ENCODE results near the gene SCRN1. TPM values are rescaled to one million over a fixed set of nuclear protein-coding genes. Genes with fewer than 3 reads are reported as not detected.

The SCRN1 gene
- total and polyA plus RNA-seq, 2 of the 13 experiments (the other 11 are each of a cell fraction or from before 2014, with no cell fraction given) = 43.2 to 49.8 TPM

DNA sequence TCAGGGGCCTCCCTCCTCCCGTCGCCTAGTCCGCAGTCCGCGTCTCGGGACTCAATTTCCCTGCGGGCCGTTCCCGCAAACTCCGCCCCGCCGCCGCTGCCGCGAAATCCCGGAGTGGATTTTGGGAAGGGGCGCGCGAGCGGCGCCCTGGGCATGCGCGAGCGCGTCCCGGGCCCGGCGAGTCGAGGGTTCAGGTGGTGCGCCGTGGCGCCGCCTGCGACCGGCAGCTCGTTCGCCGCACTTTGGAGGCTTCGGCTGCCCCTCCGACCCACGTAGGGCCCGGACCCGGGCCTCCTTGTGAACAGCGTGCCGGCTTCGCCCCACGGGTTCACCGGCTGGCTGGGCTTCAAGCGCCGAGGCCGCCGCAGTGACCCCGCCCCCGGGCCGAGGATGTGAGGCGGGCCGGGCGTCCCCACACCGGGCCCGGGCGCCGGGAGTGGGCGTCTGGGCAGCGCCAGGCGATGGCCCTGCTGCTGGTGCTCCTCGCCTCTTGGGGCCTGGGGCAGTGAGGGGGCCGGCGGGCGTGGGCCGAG lies 38.7 kb upstream of the SCRN1 start, which contains the start of gene PLEKHA8 (continued):
- TF ChIP-seq HMGA1 (CRISPR knock-in tag; conservative IDR thresholded peaks at IDR 0.05) (no peak), PITX1 (CRISPR knock-in tag; IDR thresholded peaks at IDR 0.05) (peak; percentile 21; the same call in 1 of the 2 replicates), U2AF1 (optimal IDR thresholded peaks at IDR 0.05; ENCODE audit: low read depth, low read length) (peak; percentile 64), AKAP8 (CRISPR knock-in tag; IDR thresholded peaks at IDR 0.05) (no peak), ZNF446 (CRISPR knock-in tag; IDR thresholded peaks at IDR 0.05) (peak; percentile 86; the same call in 1 of the 2 replicates), NFE2L1 (CRISPR knock-in tag; IDR thresholded peaks at IDR 0.05; ENCODE audit: borderline replicate concordance) (no peak), AGO1 (IDR thresholded peaks at IDR 0.05; ENCODE audit: low read depth, low read length, poor library complexity, severe bottlenecking) (no peak), ZMAT3 (CRISPR knock-in tag; conservative IDR thresholded peaks at IDR 0.05) (peak; percentile 85), ZNF841 (CRISPR knock-in tag; IDR thresholded peaks at IDR 0.05; ENCODE audit: borderline replicate concordance) (no peak), HCFC1 (IDR thresholded peaks at IDR 0.05; ENCODE audit: low read depth, low read length) (peak; percentile 72), ZNF782 (CRISPR knock-in tag; IDR thresholded peaks at IDR 0.05; ENCODE audit: borderline replicate concordance) (peak; percentile 76), EED (CRISPR knock-in tag; IDR thresholded peaks at IDR 0.05) (no peak), ZNF30 (CRISPR knock-in tag; IDR thresholded peaks at IDR 0.05) (no peak), CHCHD3 (CRISPR knock-in tag; IDR thresholded peaks at IDR 0.05) (no peak), ZNF12 (CRISPR knock-in tag; IDR thresholded peaks at IDR 0.05) (no peak), MIER3 (CRISPR knock-in tag; IDR thresholded peaks at IDR 0.05; ENCODE audit: borderline replicate concordance) (peak; percentile 52; the same call in 1 of the 2 replicates), MAF1 (CRISPR knock-in tag; IDR thresholded peaks at IDR 0.05; ENCODE audit: borderline replicate concordance) (0 out of 2 replicates have a peak, but pooled peaks have one; percentile 27), GABPB1 (CRISPR knock-in tag; IDR thresholded peaks at IDR 0.05) (peak; percentile 85), ZBTB7A (CRISPR knock-in tag; IDR thresholded peaks at IDR 0.05) (no peak), NCOR1 (IDR thresholded peaks at IDR 0.05; ENCODE audit: borderline replicate concordance, low read length) (no peak; the same call in 1 of the 2 replicates), MAZ (IDR thresholded peaks at IDR 0.05; ENCODE audit: borderline replicate concordance, low read depth, low read length) (peak; percentile 73; the same call in 1 of the 2 replicates), MAZ (CRISPR knock-in tag; IDR thresholded peaks at IDR 0.05; ENCODE audit: low read depth) (peak; percentile 17; the same call in 1 of the 2 replicates), GFI1 (CRISPR knock-in tag; IDR thresholded peaks at IDR 0.05; ENCODE audit: borderline replicate concordance) (no peak), RELA (CRISPR knock-in tag; IDR thresholded peaks at IDR 0.05) (no peak), KDM4B (CRISPR knock-in tag; IDR thresholded peaks at IDR 0.05) (no peak), ZNF644 (CRISPR knock-in tag; IDR thresholded peaks at IDR 0.05; ENCODE audit: low read depth) (no peak), JDP2 (CRISPR knock-in tag; IDR thresholded peaks at IDR 0.05; ENCODE audit: borderline replicate concordance) (no peak), ZNF138 (CRISPR knock-in tag; IDR thresholded peaks at IDR 0.05; ENCODE audit: low read depth) (no peak)
- TF ChIP-seq, protein P1, sequence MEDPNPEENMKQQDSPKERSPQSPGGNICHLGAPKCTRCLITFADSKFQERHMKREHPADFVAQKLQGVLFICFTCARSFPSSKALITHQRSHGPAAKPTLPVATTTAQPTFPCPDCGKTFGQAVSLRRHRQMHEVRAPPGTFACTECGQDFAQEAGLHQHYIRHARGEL (CRISPR knock-in tag; IDR thresholded peaks at IDR 0.05) = no peak
- TF ChIP-seq, protein P2, sequence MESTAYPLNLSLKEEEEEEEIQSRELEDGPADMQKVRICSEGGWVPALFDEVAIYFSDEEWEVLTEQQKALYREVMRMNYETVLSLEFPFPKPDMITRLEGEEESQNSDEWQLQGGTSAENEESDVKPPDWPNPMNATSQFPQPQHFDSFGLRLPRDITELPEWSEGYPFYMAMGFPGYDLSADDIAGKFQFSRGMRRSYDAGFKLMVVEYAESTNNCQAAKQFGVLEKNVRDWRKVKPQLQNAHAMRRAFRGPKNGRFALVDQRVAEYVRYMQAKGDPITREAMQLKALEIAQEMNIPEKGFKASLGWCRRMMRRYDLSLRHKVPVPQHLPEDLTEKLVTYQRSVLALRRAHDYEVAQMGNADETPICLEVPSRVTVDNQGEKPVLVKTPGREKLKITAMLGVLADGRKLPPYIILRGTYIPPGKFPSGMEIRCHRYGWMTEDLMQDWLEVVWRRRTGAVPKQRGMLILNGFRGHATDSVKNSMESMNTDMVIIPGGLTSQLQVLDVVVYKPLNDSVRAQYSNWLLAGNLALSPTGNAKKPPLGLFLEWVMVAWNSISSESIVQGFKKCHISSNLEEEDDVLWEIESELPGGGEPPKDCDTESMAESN (CRISPR knock-in tag; conservative IDR thresholded peaks at IDR 0.05) = peak; percentile 76
- TF ChIP-seq, protein P3, sequence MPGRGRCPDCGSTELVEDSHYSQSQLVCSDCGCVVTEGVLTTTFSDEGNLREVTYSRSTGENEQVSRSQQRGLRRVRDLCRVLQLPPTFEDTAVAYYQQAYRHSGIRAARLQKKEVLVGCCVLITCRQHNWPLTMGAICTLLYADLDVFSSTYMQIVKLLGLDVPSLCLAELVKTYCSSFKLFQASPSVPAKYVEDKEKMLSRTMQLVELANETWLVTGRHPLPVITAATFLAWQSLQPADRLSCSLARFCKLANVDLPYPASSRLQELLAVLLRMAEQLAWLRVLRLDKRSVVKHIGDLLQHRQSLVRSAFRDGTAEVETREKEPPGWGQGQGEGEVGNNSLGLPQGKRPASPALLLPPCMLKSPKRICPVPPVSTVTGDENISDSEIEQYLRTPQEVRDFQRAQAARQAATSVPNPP (CRISPR knock-in tag; IDR thresholded peaks at IDR 0.05) = no peak

Data from HepG2 (cell line).